DOHH2 (cell line): Measurements from ENCODE around the gene DNAH11.

ENCODE experiments used
- H3F3A ChIP-seq: fragments of 200-600 bp; sonication (generic), shearing (Covaris generic); 2 replicates; pipeline ENCODE4 v1.6.0; 2016; ENCODE audit warnings: antibody characterized with exemption, mild to moderate bottlenecking; ENCODE audit not compliant: control insufficient read depth, insufficient read depth
- H3K27ac ChIP-seq: fragments of 200-600 bp; sonication (generic); 2 replicates; pipeline ENCODE4 v1.5.1; 2014; ENCODE audit warnings: low read depth, mild to moderate bottlenecking, low read length, moderate library complexity
- H3K27me3 ChIP-seq: fragments of 200-600 bp; sonication (generic); 2 replicates; pipeline ENCODE4 v1.6.1; 2014; ENCODE audit warnings: mild to moderate bottlenecking, low read length, mixed read lengths; ENCODE audit not compliant: control insufficient read depth
- H3K36me3 ChIP-seq: fragments of 200-600 bp; sonication (generic); 2 replicates; pipeline ENCODE4 v1.6.1; 2014; ENCODE audit warnings: mild to moderate bottlenecking, low read length, moderate library complexity, mixed read lengths; ENCODE audit not compliant: control insufficient read depth
- H3K4me1 ChIP-seq: fragments of 200-600 bp; sonication (generic); 2 replicates; pipeline ENCODE4 v1.6.1; 2014; ENCODE audit warnings: mild to moderate bottlenecking, low read length, mixed read lengths; ENCODE audit not compliant: control insufficient read depth
- H3K4me2 ChIP-seq: fragments of 200-600 bp; sonication (generic); 2 replicates; pipeline ENCODE4 v1.6.0; 2014; ENCODE audit warnings: mild to moderate bottlenecking, low read length, moderate library complexity
- H3K4me3 ChIP-seq: fragments of 200-600 bp; sonication (generic); 2 replicates; pipeline ENCODE4 v1.5.1; 2014; ENCODE audit warnings: mild to moderate bottlenecking, low read length, mixed read lengths
- H3K79me2 ChIP-seq: fragments of 200-600 bp; sonication (generic); 2 replicates; pipeline ENCODE4 v1.6.1; 2014; ENCODE audit warnings: mild to moderate bottlenecking, low read length, mixed read lengths; ENCODE audit not compliant: control insufficient read depth
- H3K9me2 ChIP-seq: fragments of 200-600 bp; sonication (generic); replicated peaks from 2 replicates; pipeline ENCODE4 v1.6.1; 2014; ENCODE audit warnings: mild to moderate bottlenecking, low read length, mixed read lengths; ENCODE audit not compliant: control insufficient read depth
- H3K9me3 ChIP-seq: fragments of 200-600 bp; sonication (generic); 2 replicates; pipeline ENCODE4 v1.6.1; 2014; ENCODE audit warnings: antibody characterized with exemption, low read length, mixed read lengths; ENCODE audit not compliant: control insufficient read depth, insufficient read depth
- H4K20me1 ChIP-seq: fragments of 200-600 bp; sonication (generic); 2 replicates; pipeline ENCODE4 v1.6.0; 2014; ENCODE audit warnings: low read depth, mild to moderate bottlenecking, antibody characterized with exemption, low read length, moderate library complexity; ENCODE audit not compliant: control insufficient read depth, insufficient read depth
- CTCF ChIP-seq: fragments of 200-600 bp; sonication (generic); IDR thresholded peaks from one replicate; pipeline ENCODE4 v1.5.1; 2014; ENCODE audit warnings: antibody characterized with exemption, mild to moderate bottlenecking, low read depth, low read length; ENCODE audit not compliant: poor library complexity, severe bottlenecking
- EZH2phosphoT487 ChIP-seq: fragments of 200-600 bp; sonication (generic); IDR thresholded peaks from 2 replicates; pipeline ENCODE4 v1.6.1; 2017; ENCODE audit warnings: borderline replicate concordance, mild to moderate bottlenecking, antibody characterized with exemption, low read length, moderate library complexity, mixed read lengths

The DNAH11 gene

GRCh38 chr7:21886396-21886795, 343.6 kb downstream of the DNAH11 start:
- Histone ChIP-seq H3K9me3 (no peaks in the 10 kb centered on the region), H3K27ac (no peak overlapping the region), H3K4me1 (no peaks in the 10 kb centered on the region), H3K79me2 (no peaks in the 10 kb centered on the region), H3K4me3 (no peak overlapping the region), H3K27me3 (no peaks in the 10 kb centered on the region), H3K9me2 (no peaks in the 10 kb centered on the region), H3K36me3 (no peaks in the 10 kb centered on the region), H3K4me2 (no peak overlapping the region), H3F3A (no peaks in the 10 kb centered on the region), H4K20me1 (no peaks in the 10 kb centered on the region)
- TF ChIP-seq CTCF, result no peak

- no peaks in the 10 kb centered on the region for H3K27me3 ChIP-seq
- H3K4me2 ChIP-seq, result no peak overlapping the region
- H3K9me3 ChIP-seq, result no peaks in the 10 kb centered on the region
- no peak overlapping the region for H3K27ac ChIP-seq
- H3K79me2 ChIP-seq, result no peaks in the 10 kb centered on the region
- H3F3A ChIP-seq, result no peaks in the 10 kb centered on the region
- no peak for TF ChIP-seq EZH2phosphoT487
- no peaks in the 10 kb centered on the region for H3K9me2 ChIP-seq
- no peaks in the 10 kb centered on the region for H4K20me1 ChIP-seq
- H3K4me1 ChIP-seq, result no peaks in the 10 kb centered on the region
- H3K4me3 ChIP-seq, result no peak overlapping the region
- H3K36me3 ChIP-seq, result no peaks in the 10 kb centered on the region
These were observed 344.5 kb downstream of the DNAH11 start for GRCh38 chr7:21887353-21887752.

GRCh38 chr7:21887779-21888178, 344.9 kb downstream of the DNAH11 start:
- Histone ChIP-seq H3K9me3 (no peaks in the 10 kb centered on the region), H3K4me3 (no peak overlapping the region), H3F3A (no peaks in the 10 kb centered on the region), H3K27me3 (no peaks in the 10 kb centered on the region), H3K9me2 (no peaks in the 10 kb centered on the region), H3K36me3 (no peaks in the 10 kb centered on the region), H4K20me1 (no peaks in the 10 kb centered on the region), H3K4me2 (no peak overlapping the region), H3K4me1 (no peaks in the 10 kb centered on the region), H3K79me2 (no peaks in the 10 kb centered on the region), H3K27ac (no peak overlapping the region)
- no peak for TF ChIP-seq EZH2phosphoT487
- TF ChIP-seq CTCF, result no peak

GRCh38 chr7:21891291-21891690, 348.5 kb downstream of the DNAH11 start:
- Histone ChIP-seq H3K79me2 (no peaks in the 10 kb centered on the region), H3K36me3 (no peaks in the 10 kb centered on the region), H3K27me3 (no peaks in the 10 kb centered on the region), H3K4me1 (no peaks in the 10 kb centered on the region), H3K27ac (no peak overlapping the region), H3K9me3 (no peaks in the 10 kb centered on the region), H3K9me2 (no peaks in the 10 kb centered on the region), H4K20me1 (no peaks in the 10 kb centered on the region), H3K4me3 (no peak overlapping the region), H3K4me2 (no peak overlapping the region), H3F3A (no peaks in the 10 kb centered on the region)
- TF ChIP-seq EZH2phosphoT487 (no peak), CTCF (no peak)
